Measurements from ENCODE around the gene GAL3ST3. TPM values are rescaled to one million over a fixed set of nuclear protein-coding genes. Genes with fewer than 3 reads are reported as not detected.

Gene GAL3ST3
- total and polyA plus RNA-seq, 2 experiments from 2014 or later = 15.6 to 63.4 TPM

DNA sequence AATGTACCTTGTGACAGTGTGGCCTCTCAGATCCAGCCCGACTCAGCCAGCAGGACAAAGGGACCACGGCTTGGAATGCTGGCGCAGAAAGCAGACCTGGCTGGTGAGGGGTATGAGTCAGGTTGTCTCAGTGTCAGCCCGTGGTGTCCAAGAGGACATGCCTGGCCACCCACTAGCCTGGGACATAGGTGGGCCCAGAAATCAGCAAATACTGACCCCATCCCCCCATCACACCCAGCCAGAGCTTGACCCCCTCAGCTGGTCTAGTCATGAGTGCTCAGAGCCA is 42.1 kb downstream of the GAL3ST3 start:
- Mint-ChIP-seq H3K9me3 (no peaks in the 10 kb centered on the region), H3K27ac (peak overlapping the region; percentile 81; the same call in 1 of the 2 replicates), H3K27me3 (ENCODE audit: insufficient read depth, low read depth, poor library complexity) (peaks cover 24% of the 10 kb centered on the region), H3K36me3 (ENCODE audit: low read depth) (peaks cover 34% of the 10 kb centered on the region), H3K4me1 (peaks cover 22% of the 10 kb centered on the region), H3K4me3 (no peak overlapping the region; the same call in 2 of the 3 replicates)
- TF ChIP-seq ZNF114 (CRISPR knock-in tag; IDR thresholded peaks at IDR 0.05) = no peak
- TF ChIP-seq, protein P1, sequence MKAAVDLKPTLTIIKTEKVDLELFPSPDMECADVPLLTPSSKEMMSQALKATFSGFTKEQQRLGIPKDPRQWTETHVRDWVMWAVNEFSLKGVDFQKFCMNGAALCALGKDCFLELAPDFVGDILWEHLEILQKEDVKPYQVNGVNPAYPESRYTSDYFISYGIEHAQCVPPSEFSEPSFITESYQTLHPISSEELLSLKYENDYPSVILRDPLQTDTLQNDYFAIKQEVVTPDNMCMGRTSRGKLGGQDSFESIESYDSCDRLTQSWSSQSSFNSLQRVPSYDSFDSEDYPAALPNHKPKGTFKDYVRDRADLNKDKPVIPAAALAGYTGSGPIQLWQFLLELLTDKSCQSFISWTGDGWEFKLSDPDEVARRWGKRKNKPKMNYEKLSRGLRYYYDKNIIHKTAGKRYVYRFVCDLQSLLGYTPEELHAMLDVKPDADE (IDR thresholded peaks at IDR 0.05) = no peak
- TF ChIP-seq ZNF331 (CRISPR knock-in tag; IDR thresholded peaks at IDR 0.05; ENCODE audit: low read depth) = no peak
- TF ChIP-seq JUNB (IDR thresholded peaks at IDR 0.05; ENCODE audit: unreplicated experiment) = no peak
- TF ChIP-seq STAT1 (IDR thresholded peaks at IDR 0.05; ENCODE audit: unreplicated experiment) = no peak
- TF ChIP-seq, protein P2, sequence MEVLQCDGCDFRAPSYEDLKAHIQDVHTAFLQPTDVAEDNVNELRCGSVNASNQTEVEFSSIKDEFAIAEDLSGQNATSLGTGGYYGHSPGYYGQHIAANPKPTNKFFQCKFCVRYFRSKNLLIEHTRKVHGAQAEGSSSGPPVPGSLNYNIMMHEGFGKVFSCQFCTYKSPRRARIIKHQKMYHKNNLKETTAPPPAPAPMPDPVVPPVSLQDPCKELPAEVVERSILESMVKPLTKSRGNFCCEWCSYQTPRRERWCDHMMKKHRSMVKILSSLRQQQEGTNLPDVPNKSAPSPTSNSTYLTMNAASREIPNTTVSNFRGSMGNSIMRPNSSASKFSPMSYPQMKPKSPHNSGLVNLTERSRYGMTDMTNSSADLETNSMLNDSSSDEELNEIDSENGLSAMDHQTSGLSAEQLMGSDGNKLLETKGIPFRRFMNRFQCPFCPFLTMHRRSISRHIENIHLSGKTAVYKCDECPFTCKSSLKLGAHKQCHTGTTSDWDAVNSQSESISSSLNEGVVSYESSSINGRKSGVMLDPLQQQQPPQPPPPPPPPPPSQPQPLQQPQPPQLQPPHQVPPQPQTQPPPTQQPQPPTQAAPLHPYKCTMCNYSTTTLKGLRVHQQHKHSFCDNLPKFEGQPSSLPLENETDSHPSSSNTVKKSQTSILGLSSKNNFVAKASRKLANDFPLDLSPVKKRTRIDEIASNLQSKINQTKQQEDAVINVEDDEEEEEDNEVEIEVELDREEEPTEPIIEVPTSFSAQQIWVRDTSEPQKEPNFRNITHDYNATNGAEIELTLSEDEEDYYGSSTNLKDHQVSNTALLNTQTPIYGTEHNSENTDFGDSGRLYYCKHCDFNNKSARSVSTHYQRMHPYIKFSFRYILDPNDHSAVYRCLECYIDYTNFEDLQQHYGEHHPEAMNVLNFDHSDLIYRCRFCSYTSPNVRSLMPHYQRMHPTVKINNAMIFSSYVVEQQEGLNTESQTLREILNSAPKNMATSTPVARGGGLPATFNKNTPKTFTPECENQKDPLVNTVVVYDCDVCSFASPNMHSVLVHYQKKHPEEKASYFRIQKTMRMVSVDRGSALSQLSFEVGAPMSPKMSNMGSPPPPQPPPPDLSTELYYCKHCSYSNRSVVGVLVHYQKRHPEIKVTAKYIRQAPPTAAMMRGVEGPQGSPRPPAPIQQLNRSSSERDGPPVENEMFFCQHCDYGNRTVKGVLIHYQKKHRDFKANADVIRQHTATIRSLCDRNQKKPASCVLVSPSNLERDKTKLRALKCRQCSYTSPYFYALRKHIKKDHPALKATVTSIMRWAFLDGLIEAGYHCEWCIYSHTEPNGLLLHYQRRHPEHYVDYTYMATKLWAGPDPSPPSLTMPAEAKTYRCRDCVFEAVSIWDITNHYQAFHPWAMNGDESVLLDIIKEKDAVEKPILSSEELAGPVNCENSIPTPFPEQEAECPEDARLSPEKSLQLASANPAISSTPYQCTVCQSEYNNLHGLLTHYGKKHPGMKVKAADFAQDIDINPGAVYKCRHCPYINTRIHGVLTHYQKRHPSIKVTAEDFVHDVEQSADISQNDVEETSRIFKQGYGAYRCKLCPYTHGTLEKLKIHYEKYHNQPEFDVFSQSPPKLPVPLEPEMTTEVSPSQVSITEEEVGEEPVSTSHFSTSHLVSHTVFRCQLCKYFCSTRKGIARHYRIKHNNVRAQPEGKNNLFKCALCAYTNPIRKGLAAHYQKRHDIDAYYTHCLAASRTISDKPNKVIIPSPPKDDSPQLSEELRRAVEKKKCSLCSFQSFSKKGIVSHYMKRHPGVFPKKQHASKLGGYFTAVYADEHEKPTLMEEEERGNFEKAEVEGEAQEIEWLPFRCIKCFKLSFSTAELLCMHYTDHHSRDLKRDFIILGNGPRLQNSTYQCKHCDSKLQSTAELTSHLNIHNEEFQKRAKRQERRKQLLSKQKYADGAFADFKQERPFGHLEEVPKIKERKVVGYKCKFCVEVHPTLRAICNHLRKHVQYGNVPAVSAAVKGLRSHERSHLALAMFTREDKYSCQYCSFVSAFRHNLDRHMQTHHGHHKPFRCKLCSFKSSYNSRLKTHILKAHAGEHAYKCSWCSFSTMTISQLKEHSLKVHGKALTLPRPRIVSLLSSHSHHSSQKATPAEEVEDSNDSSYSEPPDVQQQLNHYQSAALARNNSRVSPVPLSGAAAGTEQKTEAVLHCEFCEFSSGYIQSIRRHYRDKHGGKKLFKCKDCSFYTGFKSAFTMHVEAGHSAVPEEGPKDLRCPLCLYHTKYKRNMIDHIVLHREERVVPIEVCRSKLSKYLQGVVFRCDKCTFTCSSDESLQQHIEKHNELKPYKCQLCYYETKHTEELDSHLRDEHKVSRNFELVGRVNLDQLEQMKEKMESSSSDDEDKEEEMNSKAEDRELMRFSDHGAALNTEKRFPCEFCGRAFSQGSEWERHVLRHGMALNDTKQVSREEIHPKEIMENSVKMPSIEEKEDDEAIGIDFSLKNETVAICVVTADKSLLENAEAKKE (CRISPR knock-in tag; IDR thresholded peaks at IDR 0.05) = no peak
- TF ChIP-seq, protein P3, sequence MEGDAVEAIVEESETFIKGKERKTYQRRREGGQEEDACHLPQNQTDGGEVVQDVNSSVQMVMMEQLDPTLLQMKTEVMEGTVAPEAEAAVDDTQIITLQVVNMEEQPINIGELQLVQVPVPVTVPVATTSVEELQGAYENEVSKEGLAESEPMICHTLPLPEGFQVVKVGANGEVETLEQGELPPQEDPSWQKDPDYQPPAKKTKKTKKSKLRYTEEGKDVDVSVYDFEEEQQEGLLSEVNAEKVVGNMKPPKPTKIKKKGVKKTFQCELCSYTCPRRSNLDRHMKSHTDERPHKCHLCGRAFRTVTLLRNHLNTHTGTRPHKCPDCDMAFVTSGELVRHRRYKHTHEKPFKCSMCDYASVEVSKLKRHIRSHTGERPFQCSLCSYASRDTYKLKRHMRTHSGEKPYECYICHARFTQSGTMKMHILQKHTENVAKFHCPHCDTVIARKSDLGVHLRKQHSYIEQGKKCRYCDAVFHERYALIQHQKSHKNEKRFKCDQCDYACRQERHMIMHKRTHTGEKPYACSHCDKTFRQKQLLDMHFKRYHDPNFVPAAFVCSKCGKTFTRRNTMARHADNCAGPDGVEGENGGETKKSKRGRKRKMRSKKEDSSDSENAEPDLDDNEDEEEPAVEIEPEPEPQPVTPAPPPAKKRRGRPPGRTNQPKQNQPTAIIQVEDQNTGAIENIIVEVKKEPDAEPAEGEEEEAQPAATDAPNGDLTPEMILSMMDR (conservative IDR thresholded peaks at IDR 0.05; ENCODE audit: low read depth in 2 of 2) = no peak
- no peak for TF ChIP-seq CREB1 (CRISPR knock-in tag; IDR thresholded peaks at IDR 0.05; ENCODE audit: low read depth)
- TF ChIP-seq, protein P4, sequence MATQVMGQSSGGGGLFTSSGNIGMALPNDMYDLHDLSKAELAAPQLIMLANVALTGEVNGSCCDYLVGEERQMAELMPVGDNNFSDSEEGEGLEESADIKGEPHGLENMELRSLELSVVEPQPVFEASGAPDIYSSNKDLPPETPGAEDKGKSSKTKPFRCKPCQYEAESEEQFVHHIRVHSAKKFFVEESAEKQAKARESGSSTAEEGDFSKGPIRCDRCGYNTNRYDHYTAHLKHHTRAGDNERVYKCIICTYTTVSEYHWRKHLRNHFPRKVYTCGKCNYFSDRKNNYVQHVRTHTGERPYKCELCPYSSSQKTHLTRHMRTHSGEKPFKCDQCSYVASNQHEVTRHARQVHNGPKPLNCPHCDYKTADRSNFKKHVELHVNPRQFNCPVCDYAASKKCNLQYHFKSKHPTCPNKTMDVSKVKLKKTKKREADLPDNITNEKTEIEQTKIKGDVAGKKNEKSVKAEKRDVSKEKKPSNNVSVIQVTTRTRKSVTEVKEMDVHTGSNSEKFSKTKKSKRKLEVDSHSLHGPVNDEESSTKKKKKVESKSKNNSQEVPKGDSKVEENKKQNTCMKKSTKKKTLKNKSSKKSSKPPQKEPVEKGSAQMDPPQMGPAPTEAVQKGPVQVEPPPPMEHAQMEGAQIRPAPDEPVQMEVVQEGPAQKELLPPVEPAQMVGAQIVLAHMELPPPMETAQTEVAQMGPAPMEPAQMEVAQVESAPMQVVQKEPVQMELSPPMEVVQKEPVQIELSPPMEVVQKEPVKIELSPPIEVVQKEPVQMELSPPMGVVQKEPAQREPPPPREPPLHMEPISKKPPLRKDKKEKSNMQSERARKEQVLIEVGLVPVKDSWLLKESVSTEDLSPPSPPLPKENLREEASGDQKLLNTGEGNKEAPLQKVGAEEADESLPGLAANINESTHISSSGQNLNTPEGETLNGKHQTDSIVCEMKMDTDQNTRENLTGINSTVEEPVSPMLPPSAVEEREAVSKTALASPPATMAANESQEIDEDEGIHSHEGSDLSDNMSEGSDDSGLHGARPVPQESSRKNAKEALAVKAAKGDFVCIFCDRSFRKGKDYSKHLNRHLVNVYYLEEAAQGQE (IDR thresholded peaks at IDR 0.05; ENCODE audit: unreplicated experiment) = no peak
- H3K36me3 ChIP-seq (ENCODE audit: insufficient read depth) = peaks cover 7% of the 10 kb centered on the region; the same call in 1 of the 2 replicates
- H3K4me2 ChIP-seq = no peak overlapping the region
- no peaks in the 10 kb centered on the region for H3K9me2 ChIP-seq (ENCODE audit: insufficient read depth)
- DNase-seq (ENCODE audit: low spot score) = no peak
- H3K4me3 ChIP-seq = no peak overlapping the region
- peaks cover 12% of the 10 kb centered on the region for H3K27me3 ChIP-seq (ENCODE audit: insufficient read depth)
- no peak overlapping the region for H2AFZ ChIP-seq
- no peak for ATAC-seq
- H3K27ac ChIP-seq (ENCODE audit: low read depth) = no peak overlapping the region
- H3K79me2 ChIP-seq (replicated peaks; ENCODE audit: insufficient read depth) = peaks cover 18% of the 10 kb centered on the region
- H3F3A ChIP-seq (replicated peaks; ENCODE audit: low read depth) = peaks cover 16% of the 10 kb centered on the region; the same call in 1 of the 2 replicates
- peaks cover 7% of the 10 kb centered on the region; the same call in 1 of the 2 replicates for H4K20me1 ChIP-seq (replicated peaks; ENCODE audit: insufficient read depth)
- peaks cover 14% of the 10 kb centered on the region; the same call in 1 of the 2 replicates for H3K4me1 ChIP-seq (ENCODE audit: insufficient read depth)
